DOHH2 (cell line): Measurements from ENCODE around the gene ART5.

Source experiments
- CTCF ChIP-seq: fragments of 200-600 bp; sonication (generic); IDR thresholded peaks from one replicate; pipeline ENCODE4 v1.5.1; 2014; ENCODE audit warnings: antibody characterized with exemption, mild to moderate bottlenecking, low read depth, low read length; ENCODE audit not compliant: poor library complexity, severe bottlenecking
- EZH2phosphoT487 ChIP-seq: fragments of 200-600 bp; sonication (generic); IDR thresholded peaks from 2 replicates; pipeline ENCODE4 v1.6.1; 2017; ENCODE audit warnings: borderline replicate concordance, mild to moderate bottlenecking, antibody characterized with exemption, low read length, moderate library complexity, mixed read lengths

- TF ChIP-seq CTCF: no peak
- TF ChIP-seq EZH2phosphoT487: no peak
Measured at GRCh38 chr11:3641701-3642070, at the start of gene ART5.
